Gastroesophageal sphincter (tissue), 3 donors: ENCODE measurements around the gene ZNF454.

Source experiments
- EP300 ChIP-seq: sonication (generic); formaldehyde crosslinking; IDR thresholded peaks from one replicate; pipeline ENCODE4 v1.6.1; 2017; ENCODE audit warnings: antibody characterized with exemption, mild to moderate bottlenecking
- POLR2A ChIP-seq, 2 donors: fragments of 450-650 bp; IDR thresholded peaks; one replicate each; pipeline ENCODE4 v1.6.1; 2017; ENCODE audit warnings: antibody characterized with exemption in 2 of 2, mild to moderate bottlenecking in 2 of 2, moderate library complexity in 1 of 2
- POLR2AphosphoS5 ChIP-seq: sonication (generic); formaldehyde crosslinking; IDR thresholded peaks from one replicate; pipeline ENCODE4 v1.6.1; 2017; ENCODE audit warnings: antibody characterized with exemption
- TF ChIP-seq, protein P1 (sequence below), 4 experiments: fragments of 200-600 bp in 2 of 4; fragments of 450-650 bp in 2 of 4; sonication (generic) in 1 of 4; IDR thresholded peaks; one replicate each; pipeline ENCODE4 v1.5.1; 2017 to 2019; ENCODE audit warnings: antibody characterized with exemption in 4 of 4, mild to moderate bottlenecking in 2 of 4, moderate library complexity in 2 of 4

DNA sequence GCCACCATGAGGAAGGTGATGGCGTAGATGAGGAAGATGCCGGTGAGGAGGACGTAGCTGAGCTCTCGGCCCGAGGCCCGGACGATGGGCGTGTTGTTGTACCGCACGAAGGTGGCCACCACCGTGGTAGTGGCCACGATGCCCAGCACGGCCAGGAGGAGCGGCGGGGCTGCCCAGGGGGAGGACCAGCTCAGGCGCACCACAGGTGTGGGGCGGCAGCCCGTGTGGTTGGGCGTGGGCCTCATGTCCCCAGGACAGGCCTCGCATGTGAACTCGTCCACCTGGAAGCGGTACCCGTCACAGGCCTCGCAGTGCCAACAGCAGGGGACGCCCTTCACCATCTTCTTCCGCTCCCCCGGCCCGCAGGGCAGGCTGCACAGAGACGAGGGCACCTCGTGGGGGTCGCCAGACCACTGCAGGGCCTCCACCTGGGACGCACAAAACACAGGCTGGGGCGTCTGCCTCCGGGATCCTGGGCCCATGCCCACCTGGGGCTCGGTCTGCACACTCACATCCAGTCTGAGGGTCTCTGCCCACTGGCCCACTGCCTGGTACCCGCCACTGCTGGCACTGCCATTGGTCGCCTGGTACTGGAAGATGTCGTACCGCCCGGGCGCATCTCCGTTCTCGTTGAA is 45.4 kb downstream of the ZNF454 start:
- TF ChIP-seq, protein P1, sequence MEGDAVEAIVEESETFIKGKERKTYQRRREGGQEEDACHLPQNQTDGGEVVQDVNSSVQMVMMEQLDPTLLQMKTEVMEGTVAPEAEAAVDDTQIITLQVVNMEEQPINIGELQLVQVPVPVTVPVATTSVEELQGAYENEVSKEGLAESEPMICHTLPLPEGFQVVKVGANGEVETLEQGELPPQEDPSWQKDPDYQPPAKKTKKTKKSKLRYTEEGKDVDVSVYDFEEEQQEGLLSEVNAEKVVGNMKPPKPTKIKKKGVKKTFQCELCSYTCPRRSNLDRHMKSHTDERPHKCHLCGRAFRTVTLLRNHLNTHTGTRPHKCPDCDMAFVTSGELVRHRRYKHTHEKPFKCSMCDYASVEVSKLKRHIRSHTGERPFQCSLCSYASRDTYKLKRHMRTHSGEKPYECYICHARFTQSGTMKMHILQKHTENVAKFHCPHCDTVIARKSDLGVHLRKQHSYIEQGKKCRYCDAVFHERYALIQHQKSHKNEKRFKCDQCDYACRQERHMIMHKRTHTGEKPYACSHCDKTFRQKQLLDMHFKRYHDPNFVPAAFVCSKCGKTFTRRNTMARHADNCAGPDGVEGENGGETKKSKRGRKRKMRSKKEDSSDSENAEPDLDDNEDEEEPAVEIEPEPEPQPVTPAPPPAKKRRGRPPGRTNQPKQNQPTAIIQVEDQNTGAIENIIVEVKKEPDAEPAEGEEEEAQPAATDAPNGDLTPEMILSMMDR (IDR thresholded peaks at IDR 0.05), result no peak
- TF ChIP-seq POLR2AphosphoS5 (no peak), POLR2A (IDR thresholded peaks at IDR 0.05) (no peak), EP300 (no peak)
